Ovary (tissue), 3 donors: ENCODE results near the gene GMEB2.

Experiments
- CTCF ChIP-seq, 3 donors: fragments of 450-650 bp in 2 of 3; fragments of 200-600 bp in 1 of 3; IDR thresholded peaks; one replicate each; pipeline versions ENCODE4 v1.5.1 to v1.8.0; 2016 to 2022; ENCODE audit warnings: antibody characterized with exemption in 3 of 3, mild to moderate bottlenecking in 1 of 3
- POLR2A ChIP-seq: fragments of 450-650 bp; IDR thresholded peaks from one replicate; pipeline ENCODE4 v1.6.1; 2017; ENCODE audit warnings: antibody characterized with exemption, mild to moderate bottlenecking, moderate library complexity
- donor health status: DM: no; HTN: no; CAD: no.

GRCh38 chr20:63664861-63665594 lies 38.1 kb upstream of the GMEB2 start:
- TF ChIP-seq CTCF (IDR thresholded peaks at IDR 0.05) = no peak
- no peak for TF ChIP-seq POLR2A
